HepG2 (cell line): ENCODE data around the gene NRL. TPM values are rescaled to one million over a fixed set of nuclear protein-coding genes. Genes with fewer than 3 reads are reported as not detected.
A peak's percentile ranks its signal among the peaks of the same experiment; 100 is the strongest.

Source experiments
- ATF7-NPFF ChIP-seq: sonication (generic); formaldehyde crosslinking; IDR thresholded peaks from 2 replicates; pipeline ENCODE4 v1.8.1; 2023; ENCODE audit warnings: mild to moderate bottlenecking, low read depth, missing genetic modification reagents, moderate library complexity
- BORCS8-MEF2B ChIP-seq: sonication (generic); formaldehyde crosslinking; IDR thresholded peaks from 2 replicates; pipeline ENCODE4 v1.8.0; 2022; ENCODE audit warnings: mild to moderate bottlenecking, missing genetic modification reagents
- BRF2 ChIP-seq: sonication (generic); formaldehyde crosslinking; IDR thresholded peaks from 2 replicates; pipeline ENCODE4 v1.8.1; 2022; ENCODE audit warnings: mild to moderate bottlenecking, missing genetic modification reagents
- CAMTA2 ChIP-seq: sonication (generic); formaldehyde crosslinking; IDR thresholded peaks from 2 replicates; pipeline ENCODE4 v1.4.0; 2020; ENCODE audit warnings: mild to moderate bottlenecking, missing genetic modification reagents, borderline replicate concordance
- DDIT3 ChIP-seq: sonication (generic); formaldehyde crosslinking; IDR thresholded peaks from 2 replicates; pipeline ENCODE4 v1.4.0; 2020; ENCODE audit warnings: mild to moderate bottlenecking, missing genetic modification reagents
- FOXO1 ChIP-seq: sonication (generic); formaldehyde crosslinking; IDR thresholded peaks from 2 replicates; pipeline ENCODE4 v1.4.0; 2020; ENCODE audit warnings: missing genetic modification reagents
- NFE2L1 ChIP-seq: sonication (generic); formaldehyde crosslinking; IDR thresholded peaks from 2 replicates; pipeline ENCODE4 v1.4.0; 2020; ENCODE audit warnings: missing genetic modification reagents, mild to moderate bottlenecking, borderline replicate concordance
- PHB2 ChIP-seq: fragments of 450-650 bp; IDR thresholded peaks from 2 replicates; pipeline ENCODE4 v1.6.1; 2018; ENCODE audit not compliant: partially characterized antibody
- ZBTB42 ChIP-seq: sonication (generic); formaldehyde crosslinking; IDR thresholded peaks from 2 replicates; pipeline ENCODE4 v1.5.0; 2020; ENCODE audit warnings: mild to moderate bottlenecking, missing genetic modification reagents
- ZNF350 ChIP-seq: sonication (generic); formaldehyde crosslinking; IDR thresholded peaks from 2 replicates; pipeline ENCODE4 v1.4.0; 2020; ENCODE audit warnings: mild to moderate bottlenecking, low read depth, missing genetic modification reagents, borderline replicate concordance
- ZNF580 ChIP-seq: IDR thresholded peaks from 2 replicates; pipeline ENCODE4 v1.6.1; 2016; ENCODE audit warnings: low read depth, borderline replicate concordance
- ZNF687 ChIP-seq: sonication (generic); formaldehyde crosslinking; IDR thresholded peaks from 2 replicates; pipeline ENCODE4 v1.5.1; 2020; ENCODE audit warnings: mild to moderate bottlenecking, missing genetic modification reagents, moderate library complexity
- polyA plus RNA-seq, 8 experiments: library from polyadenylated mRNA; depleted of rRNA in 3 of 8; stranded (reverse) in 7 of 8; unstranded in 1 of 8; fragments of >200 nt; fragmentation: Illumina TruSeq in 4 of 8; extraction: Trizol in 4 of 8; gene quantifications; 2 replicates each; pipeline versions ENCODE4 v1.2.1 to v1.2.3, GENCODE V29; 2011 to 2016; ENCODE audit warnings: low read depth in 4 of 8, missing spikeins in 1 of 8, mixed read lengths in 1 of 8; ENCODE audit not compliant: insufficient read depth in 1 of 8
- total RNA-seq, 5 experiments: library from RNA; depleted of rRNA; stranded (reverse); fragments of >200 nt; fragmentation: Illumina TruSeq; extraction: Trizol; gene quantifications; 2 replicates each; pipeline ENCODE4 v1.2.3, GENCODE V29; 2016; ENCODE audit warnings: low read depth in 1 of 5

Gene NRL
- total and polyA plus RNA-seq, 2 of the 13 experiments (the other 11 are each of a cell fraction or from before 2014, with no cell fraction given) = 2.5 to 4.7 TPM

- TF ChIP-seq ZNF350 (no peak), FOXO1 (CRISPR knock-in tag) (no peak), NFE2L1 (no peak), DDIT3 (CRISPR knock-in tag) (no peak), PHB2 (no peak), ATF7-NPFF (CRISPR knock-in tag) (no peak), CAMTA2 (CRISPR knock-in tag) (no peak), ZNF687 (CRISPR knock-in tag) (peak; percentile 5; the same call in 1 of the 2 replicates), ZBTB42 (CRISPR knock-in tag) (no peak), ZNF580 (CRISPR knock-in tag) (no peak), BRF2 (no peak), BORCS8-MEF2B (CRISPR knock-in tag) (no peak)
Measured at GRCh38 chr14:24151404-24152080, 36.8 kb upstream of the NRL start (continued).
